ENCODE data around the gene PLCH1.

- TF ChIP-seq CTCF (IDR thresholded peaks at IDR 0.05), result no peak
- TF ChIP-seq POLR2A (IDR thresholded peaks at IDR 0.05), result no peak
Measured at GRCh38 chr3:155331078-155331477, 413.8 kb downstream of the PLCH1 start.

Measured in right lobe of liver (tissue), 4 donors.